Measurements from ENCODE around the gene PTPN18. TPM values are rescaled to one million over a fixed set of nuclear protein-coding genes. Genes with fewer than 3 reads are reported as not detected.

The PTPN18 gene
- 24.0 to 31.9 TPM (median 26.0 TPM) in 3 replicates for total RNA-seq
- long read RNA-seq, transcript PTPN18-207 (2 exons, 1,717 nt), result major isoform, 6 of 31 reads
- long read RNA-seq, transcript PTPN18-211 (3 exons, 1,394 nt), result major isoform, 6 of 31 reads
- long read RNA-seq, partial matches to known transcripts, result 3 of 31 reads
- long read RNA-seq, other reads (novel, unspliced or antisense), result 13 of 31 reads

GRCh38 chr2:130355578-130356431 lies at the start of gene PTPN18:
Gene PTPN18, plus strand, starts transcription at chr2:130356056. Its CDS starts 52 bp downstream, at chr2:130356108.
- H3K4me3 Mint-ChIP-seq (ENCODE audit: unreplicated experiment), result peak within 1 kb of the TSS; percentile 76
- peaks cover 3% of the 10 kb centered on the region for H3K9me3 Mint-ChIP-seq (ENCODE audit: low read depth)
- H3K27ac Mint-ChIP-seq (ENCODE audit: unreplicated experiment), result peak within 1 kb of the TSS; percentile 10
- peak; percentile 83 for TF ChIP-seq CTCF (IDR thresholded peaks at IDR 0.05)
- peak; percentile 92 for DNase-seq (ENCODE audit: low spot score)
- peaks cover 2% of the 10 kb centered on the region for H3K36me3 Mint-ChIP-seq (ENCODE audit: low read depth)
- peaks cover 24% of the 10 kb centered on the region for H3K4me1 Mint-ChIP-seq (ENCODE audit: low read depth)
- no peaks in the 10 kb centered on the region for H3K27me3 Mint-ChIP-seq (ENCODE audit: low read depth)

DNA sequence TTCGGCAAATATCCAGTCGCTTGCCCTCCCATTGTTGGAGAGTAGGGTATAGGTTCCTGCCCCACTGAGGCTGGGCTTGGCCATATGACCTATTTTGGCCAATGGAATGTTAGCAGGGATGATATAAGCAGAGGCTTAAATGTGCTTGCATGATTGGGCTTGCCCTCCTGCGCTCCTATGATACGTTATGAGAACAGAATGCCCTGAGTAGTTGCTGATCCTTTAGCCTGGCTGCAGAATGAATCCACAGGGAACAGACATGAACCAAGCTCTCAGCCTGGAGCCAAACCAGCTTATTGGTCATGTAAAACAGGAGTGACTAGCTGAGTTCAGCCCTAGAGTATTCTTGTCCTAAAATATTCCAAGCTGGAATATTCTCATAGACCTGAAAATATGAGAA lies 48.0 kb upstream of the PTPN18 start:
- no peak overlapping the region for H3K27ac Mint-ChIP-seq (ENCODE audit: unreplicated experiment)
- H3K4me1 Mint-ChIP-seq (ENCODE audit: low read depth), result no peaks in the 10 kb centered on the region
- H3K4me3 Mint-ChIP-seq (ENCODE audit: unreplicated experiment), result no peak overlapping the region
- TF ChIP-seq CTCF (IDR thresholded peaks at IDR 0.05), result no peak
- peaks cover 15% of the 10 kb centered on the region for H3K27me3 Mint-ChIP-seq (ENCODE audit: low read depth)
- DNase-seq (ENCODE audit: low spot score), result no peak
- H3K9me3 Mint-ChIP-seq (ENCODE audit: low read depth), result no peaks in the 10 kb centered on the region
- no peaks in the 10 kb centered on the region for H3K36me3 Mint-ChIP-seq (ENCODE audit: low read depth)

DNA sequence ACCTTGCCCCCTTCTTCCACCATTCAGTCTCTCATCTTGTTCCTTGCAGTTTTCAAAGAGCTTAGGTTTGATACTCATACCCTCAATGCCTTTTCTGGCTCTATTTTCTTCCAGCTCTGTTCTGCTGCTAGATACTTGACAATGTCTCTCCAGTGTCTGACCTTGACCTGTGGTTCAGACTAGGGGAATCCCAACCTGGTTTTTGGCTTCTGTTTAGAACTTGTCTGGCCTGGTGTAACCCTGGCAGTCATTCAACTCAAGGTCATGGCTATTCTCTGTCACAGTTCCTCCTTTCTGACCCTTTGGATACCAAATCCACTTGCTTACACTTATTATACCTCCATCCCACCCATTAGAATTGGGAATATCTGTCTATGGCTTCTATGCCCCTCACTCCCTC lies 45.0 kb upstream of the PTPN18 start:
- Mint-ChIP-seq H3K27ac (ENCODE audit: unreplicated experiment) (no peak overlapping the region), H3K36me3 (ENCODE audit: low read depth) (no peaks in the 10 kb centered on the region), H3K4me1 (ENCODE audit: low read depth) (no peaks in the 10 kb centered on the region), H3K27me3 (ENCODE audit: low read depth) (peaks cover 19% of the 10 kb centered on the region), H3K9me3 (ENCODE audit: low read depth) (no peaks in the 10 kb centered on the region), H3K4me3 (ENCODE audit: unreplicated experiment) (no peak overlapping the region)
- TF ChIP-seq CTCF (IDR thresholded peaks at IDR 0.05), result no peak
- DNase-seq (ENCODE audit: low spot score), result no peak

GRCh38 chr2:130313812-130314334 lies 42.0 kb upstream of the PTPN18 start:
- Mint-ChIP-seq H3K4me1 (ENCODE audit: low read depth) (no peaks in the 10 kb centered on the region), H3K27me3 (ENCODE audit: low read depth) (peaks cover 7% of the 10 kb centered on the region), H3K27ac (ENCODE audit: unreplicated experiment) (no peak overlapping the region), H3K4me3 (ENCODE audit: unreplicated experiment) (no peak overlapping the region), H3K36me3 (ENCODE audit: low read depth) (no peaks in the 10 kb centered on the region), H3K9me3 (ENCODE audit: low read depth) (no peaks in the 10 kb centered on the region)
- TF ChIP-seq CTCF (IDR thresholded peaks at IDR 0.05), result no peak
- DNase-seq (ENCODE audit: low spot score), result no peak

DNA sequence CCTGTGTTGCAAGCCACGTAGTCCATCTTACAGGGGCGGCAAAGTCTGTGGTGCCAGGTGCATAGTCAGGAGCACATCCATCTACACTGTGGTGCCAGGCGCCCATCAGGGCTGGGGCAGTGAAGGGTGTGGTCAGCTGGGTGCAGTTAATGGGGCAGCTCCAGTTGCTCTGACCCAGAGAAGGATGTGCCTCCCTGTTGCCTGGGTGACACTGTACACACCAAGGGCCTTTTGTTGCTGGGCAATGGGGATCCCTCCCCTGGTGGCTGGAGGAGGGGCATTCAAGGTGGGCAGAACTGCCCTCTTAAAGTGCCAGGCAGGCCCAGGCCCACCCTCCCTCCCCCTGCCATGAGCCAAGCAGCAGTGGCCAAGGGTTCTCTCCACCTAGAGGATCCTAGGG lies 41.5 kb upstream of the PTPN18 start:
- no peaks in the 10 kb centered on the region for H3K9me3 Mint-ChIP-seq (ENCODE audit: low read depth)
- no peak for DNase-seq (ENCODE audit: low spot score)
- H3K36me3 Mint-ChIP-seq (ENCODE audit: low read depth), result no peaks in the 10 kb centered on the region
- H3K27ac Mint-ChIP-seq (ENCODE audit: unreplicated experiment), result no peak overlapping the region
- no peak for TF ChIP-seq CTCF (IDR thresholded peaks at IDR 0.05)
- H3K27me3 Mint-ChIP-seq (ENCODE audit: low read depth), result peaks cover 4% of the 10 kb centered on the region
- no peak overlapping the region for H3K4me3 Mint-ChIP-seq (ENCODE audit: unreplicated experiment)
- H3K4me1 Mint-ChIP-seq (ENCODE audit: low read depth), result no peaks in the 10 kb centered on the region

All from chondrocyte (in vitro differentiated cells).